Bronchial epithelial cell (primary cell): Measurements from ENCODE around the gene ABCA13. TPM values are rescaled to one million over a fixed set of nuclear protein-coding genes. Genes with fewer than 3 reads are reported as not detected.

Experiments used
- DNase-seq: peaks from one replicate; pipeline ENCODE4 v3.0.0-alpha.2; 2010; ENCODE audit warnings: low read depth
- FAIRE-seq: peaks from 2 replicates; lab custom pipeline; 2011; peaks lifted over from hg19 to GRCh38; lab: Jason Lieb, UNC
- H3K27me3 ChIP-seq: 2 replicates; pipeline ENCODE4 v1.5.1; 2011; ENCODE audit warnings: low read length; ENCODE audit not compliant: control insufficient read depth, insufficient read depth
- H3K36me3 ChIP-seq: 2 replicates; pipeline ENCODE4 v1.5.1; 2011; ENCODE audit warnings: low read length; ENCODE audit not compliant: control insufficient read depth, insufficient read depth
- H3K4me3 ChIP-seq: 2 replicates; pipeline ENCODE4 v1.5.1; 2011; ENCODE audit warnings: mild to moderate bottlenecking, low read depth, low read length, control low read depth
- total RNA-seq: library from RNA; depleted of rRNA; stranded (reverse); fragments of >200 nt; gene quantifications from 2 replicates; pipeline ENCODE4 v1.2.1, GENCODE V29; 2014
- TF ChIP-seq, protein P1 (sequence below): IDR thresholded peaks from 2 replicates; pipeline ENCODE4 v1.5.1; 2011; ENCODE audit warnings: mild to moderate bottlenecking, moderate library complexity, low read length, control low read depth, inconsistent platforms; ENCODE audit not compliant: insufficient read depth, severe bottlenecking

ABCA13 gene
- total RNA-seq, 1 donor from 2014 or later: 0.79 TPM

DNA sequence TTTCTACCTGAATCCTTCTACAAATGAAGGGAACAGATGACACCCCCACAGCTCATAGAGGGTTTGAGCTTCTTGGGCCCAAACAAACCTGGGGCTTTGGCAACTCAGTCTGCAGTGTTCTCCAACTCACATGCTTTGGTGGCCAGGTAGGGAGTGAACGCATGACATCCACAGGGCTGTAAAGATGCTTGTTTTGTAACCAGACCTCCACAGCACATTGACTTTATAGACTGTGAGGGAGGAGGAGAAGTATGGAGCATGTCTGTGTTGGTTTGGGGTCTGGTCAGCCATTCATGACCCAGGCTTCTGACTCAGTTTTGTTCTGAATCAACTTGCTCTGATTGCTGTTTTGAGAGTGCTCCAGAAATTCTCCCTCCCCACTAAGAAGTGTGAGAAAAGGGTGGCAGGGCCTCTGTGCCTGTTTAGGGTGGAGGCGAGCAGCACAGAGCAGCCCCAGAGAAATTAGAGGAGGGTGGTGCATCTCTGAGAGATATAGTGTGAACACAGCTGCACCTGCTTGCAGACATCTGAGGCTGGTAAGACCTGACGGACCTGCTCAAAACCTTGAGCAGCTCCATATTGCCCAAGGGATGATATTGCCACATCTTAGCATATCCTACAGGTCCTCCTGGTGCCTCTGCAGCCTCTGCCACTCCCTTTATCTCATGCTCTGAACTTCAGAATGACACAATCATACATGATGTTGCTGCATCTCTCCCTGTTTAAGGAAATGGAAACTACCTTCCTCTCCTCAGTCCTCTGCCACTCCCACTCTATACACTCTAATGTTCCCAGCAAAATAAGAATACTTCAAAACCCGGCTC is 287.7 kb downstream of the ABCA13 start:
- FAIRE-seq (no peak), DNase-seq (peak; percentile 69)
- TF ChIP-seq, protein P1, sequence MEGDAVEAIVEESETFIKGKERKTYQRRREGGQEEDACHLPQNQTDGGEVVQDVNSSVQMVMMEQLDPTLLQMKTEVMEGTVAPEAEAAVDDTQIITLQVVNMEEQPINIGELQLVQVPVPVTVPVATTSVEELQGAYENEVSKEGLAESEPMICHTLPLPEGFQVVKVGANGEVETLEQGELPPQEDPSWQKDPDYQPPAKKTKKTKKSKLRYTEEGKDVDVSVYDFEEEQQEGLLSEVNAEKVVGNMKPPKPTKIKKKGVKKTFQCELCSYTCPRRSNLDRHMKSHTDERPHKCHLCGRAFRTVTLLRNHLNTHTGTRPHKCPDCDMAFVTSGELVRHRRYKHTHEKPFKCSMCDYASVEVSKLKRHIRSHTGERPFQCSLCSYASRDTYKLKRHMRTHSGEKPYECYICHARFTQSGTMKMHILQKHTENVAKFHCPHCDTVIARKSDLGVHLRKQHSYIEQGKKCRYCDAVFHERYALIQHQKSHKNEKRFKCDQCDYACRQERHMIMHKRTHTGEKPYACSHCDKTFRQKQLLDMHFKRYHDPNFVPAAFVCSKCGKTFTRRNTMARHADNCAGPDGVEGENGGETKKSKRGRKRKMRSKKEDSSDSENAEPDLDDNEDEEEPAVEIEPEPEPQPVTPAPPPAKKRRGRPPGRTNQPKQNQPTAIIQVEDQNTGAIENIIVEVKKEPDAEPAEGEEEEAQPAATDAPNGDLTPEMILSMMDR: no peak
- H3K4me3 ChIP-seq: no peak overlapping the region
- H3K27me3 ChIP-seq: no peaks in the 10 kb centered on the region
- no peaks in the 10 kb centered on the region for H3K36me3 ChIP-seq

DNA sequence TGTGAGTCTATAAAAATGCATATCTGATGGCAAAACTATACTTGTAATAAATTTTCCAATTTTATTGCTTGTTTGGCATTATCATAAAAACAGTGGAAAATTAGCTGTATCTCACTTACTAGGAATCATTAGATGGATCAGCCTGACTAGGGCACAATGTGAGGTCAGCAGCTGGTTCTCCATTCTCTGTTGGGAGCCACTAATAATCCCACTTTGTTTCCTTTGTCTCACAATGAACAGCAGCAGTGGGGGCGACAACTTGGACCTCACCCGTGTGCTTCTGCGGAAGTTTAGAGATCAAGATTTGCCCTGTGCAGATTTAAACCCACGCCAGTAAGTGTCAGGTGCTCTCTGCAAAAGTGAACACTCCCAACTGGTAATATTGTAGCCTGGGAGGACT is 295.5 kb downstream of the ABCA13 start:
- Histone ChIP-seq H3K36me3 (no peaks in the 10 kb centered on the region), H3K4me3 (no peak overlapping the region), H3K27me3 (no peaks in the 10 kb centered on the region)
- DNase-seq (no peak), FAIRE-seq (no peak)
- TF ChIP-seq, protein P1: no peak

DNA sequence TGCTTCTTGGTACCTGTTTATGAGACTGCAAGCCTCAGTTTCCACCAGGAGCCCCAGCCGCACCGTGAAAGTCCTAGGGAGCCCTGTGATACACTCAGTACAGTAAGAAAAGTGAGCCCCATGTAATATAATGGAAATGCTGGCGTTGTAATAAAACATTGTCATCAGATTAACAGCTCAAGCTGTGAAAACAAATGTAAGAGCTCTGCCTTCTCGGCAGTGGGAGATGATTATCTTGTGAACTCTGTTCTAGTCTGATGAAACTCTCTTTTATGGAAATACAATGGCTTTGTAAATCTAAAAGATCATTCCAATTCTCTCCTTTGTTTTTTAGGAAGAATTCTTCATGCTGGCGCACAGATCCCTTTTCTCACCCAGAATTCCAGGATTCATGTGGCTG is 299.9 kb downstream of the ABCA13 start:
- TF ChIP-seq, protein P1: no peak
- Histone ChIP-seq H3K4me3 (no peak overlapping the region), H3K27me3 (no peaks in the 10 kb centered on the region), H3K36me3 (no peaks in the 10 kb centered on the region)
- FAIRE-seq (no peak), DNase-seq (no peak)

DNA sequence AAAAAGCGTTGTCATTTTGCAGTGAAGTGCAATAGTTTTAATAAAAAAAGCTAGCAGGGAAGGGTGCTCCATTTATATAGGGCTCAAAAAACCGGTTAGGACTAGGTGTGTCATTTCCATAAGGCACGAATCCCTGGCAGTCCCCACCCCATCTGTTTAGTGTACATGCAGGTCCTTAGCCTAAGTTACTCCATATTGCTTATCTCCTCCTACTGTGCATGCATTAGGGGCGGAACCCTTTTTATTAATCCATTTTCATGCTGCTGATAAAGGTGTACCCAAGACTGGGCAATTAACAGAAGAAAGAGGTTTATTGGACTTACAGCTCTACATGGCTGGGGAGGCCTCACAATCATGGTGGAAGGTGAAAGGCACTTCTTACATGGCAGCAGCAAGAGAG is 301.4 kb downstream of the ABCA13 start:
- Histone ChIP-seq H3K36me3 (no peaks in the 10 kb centered on the region), H3K4me3 (no peak overlapping the region), H3K27me3 (no peaks in the 10 kb centered on the region)
- TF ChIP-seq, protein P1: no peak
- FAIRE-seq: no peak
- DNase-seq: no peak

GRCh38 chr7:48473205-48473865 is 302.1 kb downstream of the ABCA13 start:
- DNase-seq (no peak), FAIRE-seq (no peak)
- TF ChIP-seq, protein P1: no peak
- H3K36me3 ChIP-seq: no peaks in the 10 kb centered on the region
- H3K27me3 ChIP-seq: no peaks in the 10 kb centered on the region
- no peak overlapping the region for H3K4me3 ChIP-seq
